PC-3 (cell line): ENCODE results near the gene ARRB2.

Source experiments
- EZH2 ChIP-seq: fragments of 300-600 bp; sonication (generic); IDR thresholded peaks from one replicate; pipeline ENCODE4 v1.6.1; 2017; ENCODE audit warnings: antibody characterized with exemption, mild to moderate bottlenecking, low read length; ENCODE audit not compliant: unreplicated experiment
- EZH2phosphoT487 ChIP-seq: fragments of 300-600 bp; sonication (generic); IDR thresholded peaks from 2 replicates; pipeline ENCODE4 v1.6.1; 2018; ENCODE audit warnings: mild to moderate bottlenecking, antibody characterized with exemption, low read length, borderline replicate concordance
- TF ChIP-seq, protein P1 (sequence below): fragments of 300-600 bp; sonication (generic); conservative IDR thresholded peaks from 2 replicates; pipeline ENCODE4 v1.5.1; 2017; ENCODE audit warnings: antibody characterized with exemption, low read depth, mild to moderate bottlenecking, low read length

DNA sequence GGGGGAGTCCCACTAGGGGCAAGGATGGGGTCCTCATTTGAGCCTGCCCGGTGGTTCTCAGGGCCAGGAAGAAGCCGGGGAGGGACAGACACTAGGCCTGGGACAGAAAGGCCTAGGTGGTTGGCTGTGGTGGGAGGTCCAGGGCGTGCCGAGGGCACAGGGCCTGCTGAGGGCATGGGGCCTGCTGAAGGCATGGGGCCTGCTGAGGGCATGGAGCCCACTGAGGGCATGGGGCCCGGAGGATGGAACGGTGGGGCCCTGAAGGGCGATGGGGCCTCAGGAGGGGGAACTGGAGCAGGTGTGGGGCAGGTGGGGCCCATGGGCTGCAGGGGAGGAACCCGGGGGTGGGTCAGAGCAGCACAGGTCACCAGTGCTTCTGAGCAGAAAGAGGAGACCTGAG, 37.7 kb upstream of the ARRB2 start:
- TF ChIP-seq EZH2 (no peak), EZH2phosphoT487 (no peak)
- TF ChIP-seq, protein P1, sequence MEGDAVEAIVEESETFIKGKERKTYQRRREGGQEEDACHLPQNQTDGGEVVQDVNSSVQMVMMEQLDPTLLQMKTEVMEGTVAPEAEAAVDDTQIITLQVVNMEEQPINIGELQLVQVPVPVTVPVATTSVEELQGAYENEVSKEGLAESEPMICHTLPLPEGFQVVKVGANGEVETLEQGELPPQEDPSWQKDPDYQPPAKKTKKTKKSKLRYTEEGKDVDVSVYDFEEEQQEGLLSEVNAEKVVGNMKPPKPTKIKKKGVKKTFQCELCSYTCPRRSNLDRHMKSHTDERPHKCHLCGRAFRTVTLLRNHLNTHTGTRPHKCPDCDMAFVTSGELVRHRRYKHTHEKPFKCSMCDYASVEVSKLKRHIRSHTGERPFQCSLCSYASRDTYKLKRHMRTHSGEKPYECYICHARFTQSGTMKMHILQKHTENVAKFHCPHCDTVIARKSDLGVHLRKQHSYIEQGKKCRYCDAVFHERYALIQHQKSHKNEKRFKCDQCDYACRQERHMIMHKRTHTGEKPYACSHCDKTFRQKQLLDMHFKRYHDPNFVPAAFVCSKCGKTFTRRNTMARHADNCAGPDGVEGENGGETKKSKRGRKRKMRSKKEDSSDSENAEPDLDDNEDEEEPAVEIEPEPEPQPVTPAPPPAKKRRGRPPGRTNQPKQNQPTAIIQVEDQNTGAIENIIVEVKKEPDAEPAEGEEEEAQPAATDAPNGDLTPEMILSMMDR = no peak
